Measurements from ENCODE around the gene OR52I2. TPM values are rescaled to one million over a fixed set of nuclear protein-coding genes. Genes with fewer than 3 reads are reported as not detected.

The OR52I2 gene
- total RNA-seq, 1 experiment from 2014 or later: not detected

GRCh38 chr11:4615856-4616444 is 34.4 kb downstream of the OR52I2 start:
- Mint-ChIP-seq H3K4me1 (ENCODE audit: low read depth, unreplicated experiment) (no peaks in the 10 kb centered on the region), H3K36me3 (ENCODE audit: insufficient read depth, unreplicated experiment) (peaks cover 5% of the 10 kb centered on the region), H3K27me3 (ENCODE audit: unreplicated experiment) (peaks cover 16% of the 10 kb centered on the region), H3K4me3 (ENCODE audit: low read depth, unreplicated experiment) (no peak overlapping the region), H3K27ac (ENCODE audit: unreplicated experiment) (no peak overlapping the region), H3K9me3 (ENCODE audit: low read depth, unreplicated experiment) (no peaks in the 10 kb centered on the region)
- CTCF ChIA-PET: no interaction called here
- no TSS peak for BruUV-seq (replicated peaks)
- TF ChIP-seq, protein P1, sequence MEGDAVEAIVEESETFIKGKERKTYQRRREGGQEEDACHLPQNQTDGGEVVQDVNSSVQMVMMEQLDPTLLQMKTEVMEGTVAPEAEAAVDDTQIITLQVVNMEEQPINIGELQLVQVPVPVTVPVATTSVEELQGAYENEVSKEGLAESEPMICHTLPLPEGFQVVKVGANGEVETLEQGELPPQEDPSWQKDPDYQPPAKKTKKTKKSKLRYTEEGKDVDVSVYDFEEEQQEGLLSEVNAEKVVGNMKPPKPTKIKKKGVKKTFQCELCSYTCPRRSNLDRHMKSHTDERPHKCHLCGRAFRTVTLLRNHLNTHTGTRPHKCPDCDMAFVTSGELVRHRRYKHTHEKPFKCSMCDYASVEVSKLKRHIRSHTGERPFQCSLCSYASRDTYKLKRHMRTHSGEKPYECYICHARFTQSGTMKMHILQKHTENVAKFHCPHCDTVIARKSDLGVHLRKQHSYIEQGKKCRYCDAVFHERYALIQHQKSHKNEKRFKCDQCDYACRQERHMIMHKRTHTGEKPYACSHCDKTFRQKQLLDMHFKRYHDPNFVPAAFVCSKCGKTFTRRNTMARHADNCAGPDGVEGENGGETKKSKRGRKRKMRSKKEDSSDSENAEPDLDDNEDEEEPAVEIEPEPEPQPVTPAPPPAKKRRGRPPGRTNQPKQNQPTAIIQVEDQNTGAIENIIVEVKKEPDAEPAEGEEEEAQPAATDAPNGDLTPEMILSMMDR (IDR thresholded peaks at IDR 0.05; ENCODE audit: unreplicated experiment): no peak
- no peak for DNase-seq
- intact Hi-C loops (cut with micrococcal nuclease; ENCODE audit: unreplicated experiment): no loop called here

GRCh38 chr11:4619514-4619913 is 38.0 kb downstream of the OR52I2 start:
- TF ChIP-seq, protein P1 (IDR thresholded peaks at IDR 0.05; ENCODE audit: unreplicated experiment): no peak
- DNase-seq: no peak
- CTCF ChIA-PET: no interaction called here
- Mint-ChIP-seq H3K9me3 (ENCODE audit: low read depth, unreplicated experiment) (no peaks in the 10 kb centered on the region), H3K4me3 (ENCODE audit: low read depth, unreplicated experiment) (no peak overlapping the region), H3K27ac (ENCODE audit: unreplicated experiment) (no peak overlapping the region), H3K4me1 (ENCODE audit: low read depth, unreplicated experiment) (no peaks in the 10 kb centered on the region), H3K36me3 (ENCODE audit: insufficient read depth, unreplicated experiment) (peaks cover 5% of the 10 kb centered on the region), H3K27me3 (ENCODE audit: unreplicated experiment) (peaks cover 29% of the 10 kb centered on the region)
- intact Hi-C loops (cut with micrococcal nuclease; ENCODE audit: unreplicated experiment): no loop called here
- BruUV-seq (replicated peaks): no TSS peak

GRCh38 chr11:4626207-4627099 is 44.9 kb downstream of the OR52I2 start:
- no peak overlapping the region for H3K4me3 Mint-ChIP-seq (ENCODE audit: low read depth, unreplicated experiment)

GRCh38 chr11:4636136-4636535 is 54.6 kb downstream of the OR52I2 start:
- H3K9me3 Mint-ChIP-seq (ENCODE audit: low read depth, unreplicated experiment): no peaks in the 10 kb centered on the region
- intact Hi-C loops (cut with micrococcal nuclease; ENCODE audit: unreplicated experiment): loop anchor here (2.0 kb wide), 2 partner anchors 37 to 183 kb away; no protein-coding TSS in a partner anchor
- CTCF ChIA-PET: interaction anchor here (1.1 to 2.8 kb wide), 4 partner anchors 9 to 449 kb away, joined by 3 to 25 read pairs (median 6); no protein-coding TSS in a partner anchor
- H3K4me1 Mint-ChIP-seq (ENCODE audit: low read depth, unreplicated experiment): no peaks in the 10 kb centered on the region
- no peaks in the 10 kb centered on the region for H3K36me3 Mint-ChIP-seq (ENCODE audit: insufficient read depth, unreplicated experiment)
- no peak overlapping the region for H3K27ac Mint-ChIP-seq (ENCODE audit: unreplicated experiment)
- BruUV-seq (replicated peaks): no TSS peak
- TF ChIP-seq, protein P1 (IDR thresholded peaks at IDR 0.05; ENCODE audit: unreplicated experiment): no peak
- peaks cover 18% of the 10 kb centered on the region for H3K27me3 Mint-ChIP-seq (ENCODE audit: unreplicated experiment)
- DNase-seq: no peak
- H3K4me3 Mint-ChIP-seq (ENCODE audit: low read depth, unreplicated experiment): no peak overlapping the region

More at GRCh38 chr11:4626207-4627099, 44.9 kb downstream of the OR52I2 start:
- Mint-ChIP-seq H3K36me3 (ENCODE audit: insufficient read depth, unreplicated experiment) (no peaks in the 10 kb centered on the region), H3K9me3 (ENCODE audit: low read depth, unreplicated experiment) (peaks cover 4% of the 10 kb centered on the region), H3K4me1 (ENCODE audit: low read depth, unreplicated experiment) (peaks cover 8% of the 10 kb centered on the region), H3K27me3 (ENCODE audit: unreplicated experiment) (peaks cover 64% of the 10 kb centered on the region), H3K27ac (ENCODE audit: unreplicated experiment) (no peak overlapping the region)
- TF ChIP-seq, protein P1 (IDR thresholded peaks at IDR 0.05; ENCODE audit: unreplicated experiment): peak; percentile 73
- BruUV-seq (replicated peaks): no TSS peak
- intact Hi-C loops (cut with micrococcal nuclease; ENCODE audit: unreplicated experiment): loop anchor here (1.0 to 5.0 kb wide), 4 partner anchors 378 to 1181 kb away; partner anchors contain the start of gene OR52N2
- CTCF ChIA-PET: interaction anchor here (0.8 kb wide), 1 partner anchor 10 kb away, joined by 3 read pairs; the partner anchor contains the start of gene OR51D1
- peak; percentile 77 for DNase-seq

All from Calu3 (cell line).